LoVo (cell line): ENCODE measurements around the gene SCUBE1.

Experiments used
- DNase-seq: peaks from one replicate; pipeline ENCODE4 v3.0.0-alpha.2; 2016; ENCODE audit warnings: low spot score

SCUBE1 gene

DNA sequence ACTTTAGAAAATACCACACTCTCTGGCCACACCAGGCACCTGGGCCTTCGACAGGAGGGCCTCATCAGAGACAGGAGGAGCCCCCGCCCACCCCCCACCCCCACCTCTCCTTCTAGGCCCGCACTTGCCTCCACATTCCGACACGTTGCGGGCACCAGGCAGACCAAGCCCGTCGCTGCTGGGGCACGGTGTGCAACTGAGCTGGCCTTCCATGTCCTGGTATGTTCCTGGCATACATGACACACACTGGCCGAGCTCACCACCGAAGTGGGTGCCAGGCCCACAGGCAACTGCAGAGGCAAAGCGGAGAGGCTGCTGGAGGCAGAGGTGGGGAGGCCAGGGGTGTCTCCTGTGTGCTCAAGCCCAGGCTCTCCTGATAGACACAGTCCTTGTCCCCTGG is 129.2 kb downstream of the SCUBE1 start:
- DNase-seq = no peak

DNA sequence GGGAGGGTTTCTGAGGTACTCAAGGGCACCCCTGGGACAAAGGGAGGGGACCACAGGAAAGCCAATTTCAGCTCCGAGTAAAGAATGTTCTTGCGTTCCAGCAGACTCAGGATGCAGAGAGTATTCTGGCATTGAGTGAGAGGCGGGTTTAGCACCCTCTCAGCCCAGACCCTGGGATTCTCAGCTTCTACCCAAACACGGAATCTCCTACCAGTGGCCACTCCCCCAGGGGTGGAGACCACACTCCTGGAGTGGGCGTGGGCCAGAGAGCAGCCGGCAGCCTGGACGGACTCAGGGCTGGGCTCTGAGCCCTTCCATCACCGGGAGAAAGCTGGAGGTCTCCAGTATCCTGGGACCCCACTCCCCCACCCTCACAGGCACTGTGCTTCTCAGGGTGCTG is 130.1 kb downstream of the SCUBE1 start:
- DNase-seq = no peak

DNA sequence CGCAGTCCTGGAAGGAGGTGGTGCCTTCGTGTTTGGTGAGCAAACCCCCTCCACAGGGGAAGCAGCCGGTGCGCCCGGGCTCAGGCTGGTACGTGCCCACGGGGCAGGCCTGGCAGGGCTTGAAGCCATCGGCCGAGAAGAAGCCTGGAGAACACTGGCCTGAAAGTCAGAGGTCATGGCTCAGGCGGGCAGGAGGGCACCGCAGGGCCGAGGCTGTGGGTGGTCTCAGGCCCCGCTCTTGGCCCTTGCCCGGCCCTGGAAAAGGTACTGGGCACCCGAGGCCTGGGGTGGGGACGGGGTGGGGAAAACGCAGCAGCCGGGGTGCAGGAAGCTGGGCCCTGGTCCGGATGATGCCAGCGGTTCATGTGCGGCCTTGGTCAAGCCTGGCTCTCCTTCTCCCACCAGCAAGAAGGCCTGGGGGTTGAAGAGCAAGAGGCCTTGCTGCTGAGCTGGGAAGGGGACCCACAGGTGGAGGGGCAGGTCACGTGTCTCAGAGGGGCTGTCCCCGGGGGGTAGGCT is 130.7 kb downstream of the SCUBE1 start:
- DNase-seq = no peak

DNA sequence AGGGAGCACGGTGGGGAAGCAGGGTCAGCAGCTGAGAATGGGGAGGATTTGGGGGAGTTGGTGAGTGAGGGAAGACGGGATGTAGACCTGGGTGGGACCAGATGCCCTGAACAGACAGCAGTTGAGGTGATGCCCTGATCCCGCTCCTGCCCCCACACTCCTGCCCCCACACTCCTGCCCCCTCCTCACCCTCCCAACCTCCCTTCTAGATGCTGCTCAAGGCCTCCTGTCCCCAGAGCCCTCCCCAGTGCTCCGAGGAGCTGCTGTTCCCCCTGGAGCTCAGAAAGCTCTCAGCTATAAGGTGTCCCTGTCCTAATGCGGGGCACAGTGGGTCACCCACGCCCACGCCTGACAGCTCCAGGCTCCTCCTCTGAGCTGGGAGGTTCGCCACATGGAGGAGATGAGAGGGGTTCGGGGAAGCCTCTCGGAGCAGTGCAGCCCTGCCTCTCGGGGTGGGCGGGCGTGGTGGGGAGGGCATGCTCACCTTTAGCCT is 131.2 kb downstream of the SCUBE1 start:
- DNase-seq = no peak

DNA sequence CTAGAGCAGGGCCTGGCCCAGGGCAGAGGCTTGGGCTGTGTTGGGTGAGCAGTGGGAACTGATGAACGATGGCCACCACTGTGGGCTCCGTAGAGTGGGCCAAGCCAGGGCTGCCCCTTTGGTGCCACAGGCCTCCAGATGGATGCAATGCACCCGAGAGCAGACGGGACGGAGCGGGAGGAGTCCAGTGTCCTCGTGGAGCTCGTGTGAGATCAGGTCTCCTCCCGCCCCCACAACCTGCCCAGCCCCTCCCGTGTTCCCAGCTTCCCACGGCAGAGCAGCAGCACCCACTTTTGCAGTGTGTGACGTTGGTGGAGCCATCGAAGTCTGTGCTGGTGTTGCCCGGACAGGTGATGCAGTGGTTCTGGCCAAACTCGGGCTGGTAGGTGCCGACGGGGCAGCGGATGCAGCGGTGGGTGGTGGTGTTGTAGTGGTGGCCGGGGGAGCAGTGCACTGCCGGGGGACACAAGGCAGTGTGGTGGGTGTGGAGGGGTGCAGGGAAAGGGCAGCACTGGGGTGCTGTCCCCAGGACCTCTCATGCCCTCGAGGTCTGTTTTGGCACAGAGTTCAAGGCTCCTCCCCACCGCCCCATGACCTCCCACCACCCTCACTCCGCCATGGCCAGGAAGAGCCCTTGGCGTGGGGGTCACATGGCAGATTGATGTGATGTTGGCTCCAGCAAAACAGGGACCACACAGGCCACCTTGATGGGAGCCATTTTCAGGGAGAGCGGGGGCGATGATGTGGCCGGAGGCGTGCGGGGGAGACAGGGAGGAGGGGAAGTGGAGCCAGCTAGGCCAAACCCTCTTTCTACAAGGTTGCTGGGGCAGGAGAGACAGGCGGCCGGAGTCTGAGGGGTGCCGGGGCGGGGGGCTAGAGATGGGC is 132.3 kb downstream of the SCUBE1 start:
- no peak for DNase-seq

DNA sequence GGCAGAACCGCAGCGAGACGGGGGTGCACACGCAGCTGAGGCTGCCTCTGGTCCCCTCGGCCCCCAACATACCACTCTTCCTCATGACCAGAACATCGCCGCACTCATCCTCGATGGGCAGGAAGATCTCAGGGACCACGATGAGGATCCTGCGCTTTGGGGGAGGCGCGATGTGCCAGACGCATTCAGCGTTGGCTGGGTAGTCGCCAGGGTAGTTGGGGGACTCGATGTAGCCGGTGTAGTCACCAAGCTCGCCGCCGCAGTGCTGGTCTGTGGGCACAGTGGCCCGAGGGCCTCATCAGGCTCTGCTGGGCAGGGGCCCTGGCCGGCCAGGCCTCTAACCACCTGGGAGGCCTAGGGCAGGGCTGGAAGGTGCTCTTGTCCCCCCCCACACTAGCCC is 133.2 kb downstream of the SCUBE1 start:
- DNase-seq = no peak

DNA sequence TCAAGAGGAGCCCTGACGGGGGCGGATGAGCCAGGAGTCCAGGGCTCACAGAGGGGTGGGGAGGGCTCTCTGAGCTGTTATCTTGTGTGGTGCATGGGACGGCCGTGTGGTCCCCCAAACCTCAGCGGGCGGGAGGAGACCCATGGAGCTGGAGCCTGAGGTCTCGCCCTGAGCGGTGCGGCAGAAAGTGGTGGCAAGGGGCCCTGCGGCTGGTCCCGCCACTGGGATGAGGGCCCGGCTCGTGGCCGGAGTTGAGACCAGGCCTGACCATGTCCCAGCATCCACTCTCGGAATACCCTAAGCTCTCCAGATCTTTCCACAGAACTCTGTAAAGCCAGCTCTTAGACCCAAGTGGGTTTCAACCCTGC is 133.7 kb downstream of the SCUBE1 start:
- DNase-seq = no peak

DNA sequence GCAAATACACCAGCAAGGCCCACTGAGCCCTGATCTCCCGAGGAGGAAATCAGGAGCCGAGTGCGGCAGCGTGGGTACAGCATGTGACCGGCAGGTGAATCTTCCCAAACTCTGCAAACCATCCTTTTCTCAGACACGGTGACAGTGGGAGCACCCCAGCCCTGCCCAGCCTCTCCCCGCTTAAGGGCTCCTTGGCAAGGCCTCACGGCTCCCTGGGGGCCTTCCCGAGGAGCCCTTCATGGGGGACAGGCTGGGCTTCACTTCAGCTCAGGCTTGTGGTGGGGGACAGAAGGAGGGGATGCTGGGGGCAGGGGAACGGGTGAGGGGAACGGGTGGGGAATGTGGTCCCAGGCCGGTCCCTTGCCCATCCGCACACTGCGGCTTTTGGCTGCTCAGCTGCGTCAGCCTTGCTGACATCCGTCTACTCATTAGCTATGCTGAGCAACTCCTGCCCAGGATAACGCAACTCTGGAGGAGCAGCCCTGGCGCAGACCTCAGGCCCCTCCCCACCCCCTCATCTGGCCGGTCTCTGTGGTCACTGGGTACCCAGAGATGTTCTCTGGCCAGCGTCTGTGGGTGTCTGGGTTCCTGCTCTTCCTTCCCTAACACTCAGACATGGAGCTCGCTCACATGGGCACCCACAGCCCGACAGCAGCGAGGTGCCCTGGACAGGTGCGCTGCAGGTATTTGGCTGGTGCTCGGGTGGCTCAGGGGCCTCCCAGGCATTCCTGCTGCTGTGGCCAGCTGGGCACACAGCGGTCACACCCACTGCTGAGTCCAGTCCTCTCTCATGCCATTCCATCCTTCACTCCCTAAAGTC is 134.3 kb downstream of the SCUBE1 start:
- no peak for DNase-seq

DNA sequence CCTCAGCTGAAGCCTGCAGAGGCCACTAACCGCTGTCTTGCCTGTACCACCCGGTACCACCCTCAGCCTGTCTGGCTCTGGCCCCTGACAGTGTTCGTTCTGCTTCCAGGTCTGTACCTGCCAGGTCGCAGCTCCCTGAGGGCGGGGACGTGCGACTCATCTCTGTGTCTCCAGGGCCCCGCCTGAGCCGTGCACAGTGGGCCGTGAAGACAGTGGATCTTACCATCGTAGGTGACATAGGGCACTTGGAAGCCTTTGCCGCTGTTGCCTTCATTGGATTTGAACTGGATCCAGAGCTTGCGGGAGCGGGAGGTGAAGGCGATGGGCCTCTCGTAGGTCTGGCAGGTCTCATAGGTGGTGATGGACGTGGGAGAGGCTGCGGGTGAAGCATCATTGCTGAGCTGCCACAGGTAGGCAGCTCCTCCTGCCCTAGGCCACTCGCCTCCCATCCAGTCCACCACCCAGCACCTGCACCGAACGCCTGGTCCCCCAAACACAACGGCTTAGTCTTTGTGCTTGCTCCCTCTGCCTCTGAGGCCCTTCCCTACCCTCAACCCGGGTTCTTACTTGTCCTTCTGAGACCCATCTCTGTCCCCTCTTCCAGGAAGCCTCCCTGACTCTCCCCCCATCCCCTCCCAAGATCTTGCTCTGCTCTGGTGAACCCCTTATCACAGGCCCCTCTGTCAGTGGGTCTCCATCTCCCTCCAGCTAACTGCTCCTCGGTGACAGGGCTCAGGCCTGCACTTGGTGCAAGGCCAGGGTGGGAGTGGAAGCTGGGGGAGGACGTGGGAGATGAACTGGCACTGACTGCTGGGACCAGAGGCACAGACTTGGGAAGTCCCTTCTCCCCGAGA is 135.1 kb downstream of the SCUBE1 start:
- DNase-seq = no peak

DNA sequence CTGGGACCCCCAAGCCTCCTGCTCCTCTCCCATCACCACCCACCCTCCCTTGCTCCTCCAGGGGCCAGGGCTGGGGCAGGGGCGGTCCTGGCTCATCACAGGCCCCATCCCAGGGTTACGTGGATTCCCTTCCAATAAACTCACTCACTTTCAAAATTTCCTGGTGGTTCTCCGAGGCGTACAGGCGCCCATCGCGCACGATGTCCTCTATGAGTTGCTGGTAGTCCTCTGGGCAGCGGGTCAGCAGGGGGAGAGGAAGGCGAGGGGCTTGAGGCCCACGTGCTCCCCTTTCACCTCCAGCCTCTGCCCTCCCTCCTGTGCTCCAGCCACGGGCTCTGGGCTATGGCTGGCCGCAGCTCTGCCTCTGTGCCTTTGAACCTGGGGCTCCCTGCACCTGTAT is 135.8 kb downstream of the SCUBE1 start:
- DNase-seq = no peak

DNA sequence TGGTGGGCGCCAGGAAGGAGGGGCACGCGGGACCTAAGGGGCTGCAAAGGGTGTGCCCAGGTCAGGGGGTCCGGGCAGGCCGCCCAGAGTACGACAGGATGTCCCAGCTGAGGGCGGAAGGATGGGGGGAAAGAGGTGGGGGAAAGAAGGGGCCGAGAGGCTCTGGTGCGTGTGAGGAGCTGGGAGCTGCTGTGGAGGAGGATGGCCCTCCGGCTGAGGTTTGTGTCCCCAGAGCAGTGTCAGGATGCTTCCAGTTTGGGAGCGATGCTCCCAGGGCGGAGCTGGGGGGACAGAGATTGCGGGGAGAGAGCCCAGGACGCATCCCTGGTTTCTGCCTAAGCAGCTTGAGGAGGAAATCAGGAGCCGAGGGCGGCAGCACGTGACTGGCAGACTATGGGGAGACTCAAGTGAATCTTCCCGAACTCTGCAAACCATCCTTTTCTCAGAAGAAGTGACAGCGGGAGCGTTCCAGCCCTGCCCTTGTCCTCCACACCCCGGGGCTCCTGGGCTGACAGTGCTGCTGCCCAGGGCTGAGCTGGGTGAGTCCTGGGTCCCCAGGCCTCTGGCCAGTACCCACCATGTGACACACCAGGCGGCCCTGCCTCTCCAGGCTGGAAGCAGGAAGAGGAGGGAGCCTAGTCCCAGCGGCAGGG is 136.5 kb downstream of the SCUBE1 start:
- no peak for DNase-seq

DNA sequence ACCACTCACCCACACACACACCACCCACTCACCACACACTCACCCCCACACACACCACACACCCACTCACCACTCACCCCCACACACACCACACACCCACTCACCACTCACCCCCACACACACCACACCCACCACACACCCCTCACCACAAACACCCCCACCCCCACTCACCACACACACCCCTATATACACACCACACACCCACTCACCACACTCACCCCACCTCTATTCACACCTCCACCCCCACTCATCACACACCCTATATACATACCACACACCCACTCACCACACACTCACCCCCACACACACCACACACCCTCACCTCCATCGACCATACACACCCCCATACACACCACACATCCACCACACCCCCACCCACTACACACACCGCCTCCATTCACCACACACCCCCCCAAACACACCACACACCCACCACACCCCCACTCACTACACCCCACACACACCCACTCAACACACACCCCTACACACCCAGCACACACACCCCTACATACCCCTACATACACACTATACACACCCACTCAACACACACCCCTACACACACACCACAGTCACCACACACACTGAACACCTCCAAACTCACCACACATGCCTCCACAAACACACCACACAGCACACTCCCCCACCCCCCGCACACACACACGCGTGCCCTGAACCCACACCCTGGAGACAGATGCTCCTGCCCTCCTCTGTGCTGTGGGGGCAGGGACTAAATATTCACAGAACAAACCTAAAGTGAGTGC is 137.2 kb downstream of the SCUBE1 start:
- DNase-seq = no peak

DNA sequence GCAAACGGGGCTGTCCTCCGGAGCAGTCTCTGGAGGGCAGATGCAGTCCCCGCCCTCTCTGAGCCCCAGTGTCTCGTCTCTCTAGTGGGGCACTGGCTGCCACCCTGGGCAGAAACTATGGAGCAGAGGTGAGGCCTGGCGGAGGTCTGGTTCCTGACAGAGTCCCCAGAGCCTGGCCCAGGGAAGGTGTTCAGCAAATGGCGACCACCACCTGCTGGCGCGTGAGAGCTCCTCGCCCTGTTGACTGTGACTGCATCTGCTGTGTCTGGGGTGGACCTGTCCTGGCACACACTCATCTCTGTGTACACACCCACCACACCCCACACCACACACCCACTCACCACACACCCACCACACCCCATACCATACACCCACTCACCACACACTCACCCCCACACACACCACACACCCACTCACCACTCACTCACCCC is 137.9 kb downstream of the SCUBE1 start:
- DNase-seq = no peak

DNA sequence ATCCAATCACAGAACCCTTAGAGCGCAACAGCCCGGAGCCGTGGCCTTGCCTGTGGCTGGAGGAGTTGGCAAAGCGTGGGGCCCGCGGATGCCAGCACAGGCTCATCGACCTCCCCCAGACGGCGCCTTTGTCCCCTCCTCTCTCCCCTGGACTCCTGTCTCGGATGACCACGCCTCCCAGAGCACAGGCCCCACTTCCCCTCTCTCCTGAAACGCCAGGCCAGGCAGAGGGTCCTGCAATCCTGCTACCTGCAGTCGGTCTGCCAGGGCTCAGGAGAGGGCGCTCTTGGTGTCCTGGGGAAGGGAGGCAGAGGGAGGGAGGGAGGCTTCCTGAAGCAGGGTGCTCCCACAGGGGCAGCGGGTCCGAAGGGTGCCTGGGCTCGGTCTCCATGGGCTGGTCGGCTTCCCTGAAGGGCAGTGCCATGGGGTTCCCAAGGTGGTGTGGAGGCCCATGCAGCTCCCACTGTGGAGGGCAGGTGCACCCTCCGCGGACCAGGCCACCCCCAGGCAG is 139.6 kb downstream of the SCUBE1 start:
- no peak for DNase-seq

DNA sequence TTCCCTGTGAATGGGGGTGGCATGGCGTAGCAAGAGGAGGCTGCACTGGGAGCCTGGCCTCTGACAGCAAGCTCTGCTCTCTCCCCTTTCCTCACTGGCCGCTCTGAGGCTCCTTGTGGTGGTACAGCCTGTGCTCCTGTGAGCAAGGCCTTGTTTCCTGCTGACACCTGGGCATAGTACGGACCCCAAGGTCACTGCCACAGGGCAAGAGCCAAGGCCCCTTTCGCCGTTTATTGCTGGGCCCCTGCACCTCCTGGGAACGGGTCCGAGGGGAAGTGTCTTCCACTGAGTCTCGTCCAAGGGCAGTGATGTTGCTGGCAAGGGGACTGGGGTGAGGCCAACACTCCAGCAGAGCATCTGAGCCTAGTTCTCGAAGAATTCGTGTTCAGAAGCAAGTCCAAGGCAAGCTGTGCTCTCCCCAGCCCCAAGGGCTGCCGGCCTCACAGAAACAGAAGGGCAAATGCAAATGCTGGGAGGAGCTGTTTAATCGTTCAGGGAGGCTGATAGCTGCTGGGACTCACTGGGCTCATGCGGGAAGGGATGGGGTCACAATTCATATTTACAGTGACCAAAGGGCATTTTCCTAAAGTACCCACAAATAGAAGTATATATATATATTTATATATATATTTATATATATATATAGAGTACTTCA is 140.3 kb downstream of the SCUBE1 start:
- no peak for DNase-seq

DNA sequence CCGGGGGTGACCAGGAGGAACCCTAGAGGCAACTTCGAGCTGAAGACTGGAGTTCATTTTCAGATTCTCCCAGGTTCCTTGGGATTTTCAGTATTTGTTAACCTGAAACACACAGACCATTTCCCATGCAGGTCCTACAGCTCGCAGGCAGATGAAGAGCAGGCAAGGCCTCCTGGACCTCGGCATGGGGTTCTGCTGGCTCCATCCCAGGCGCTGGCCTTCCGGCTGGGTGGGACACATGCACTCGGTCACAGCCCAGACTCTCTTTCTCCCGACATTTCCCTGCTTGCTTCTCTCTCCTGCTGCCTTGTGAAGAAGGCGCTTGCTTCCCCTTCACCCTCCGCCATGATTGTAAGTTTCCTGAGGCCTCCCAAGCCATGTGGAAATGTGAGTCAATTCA is 140.8 kb downstream of the SCUBE1 start:
- no peak for DNase-seq

DNA sequence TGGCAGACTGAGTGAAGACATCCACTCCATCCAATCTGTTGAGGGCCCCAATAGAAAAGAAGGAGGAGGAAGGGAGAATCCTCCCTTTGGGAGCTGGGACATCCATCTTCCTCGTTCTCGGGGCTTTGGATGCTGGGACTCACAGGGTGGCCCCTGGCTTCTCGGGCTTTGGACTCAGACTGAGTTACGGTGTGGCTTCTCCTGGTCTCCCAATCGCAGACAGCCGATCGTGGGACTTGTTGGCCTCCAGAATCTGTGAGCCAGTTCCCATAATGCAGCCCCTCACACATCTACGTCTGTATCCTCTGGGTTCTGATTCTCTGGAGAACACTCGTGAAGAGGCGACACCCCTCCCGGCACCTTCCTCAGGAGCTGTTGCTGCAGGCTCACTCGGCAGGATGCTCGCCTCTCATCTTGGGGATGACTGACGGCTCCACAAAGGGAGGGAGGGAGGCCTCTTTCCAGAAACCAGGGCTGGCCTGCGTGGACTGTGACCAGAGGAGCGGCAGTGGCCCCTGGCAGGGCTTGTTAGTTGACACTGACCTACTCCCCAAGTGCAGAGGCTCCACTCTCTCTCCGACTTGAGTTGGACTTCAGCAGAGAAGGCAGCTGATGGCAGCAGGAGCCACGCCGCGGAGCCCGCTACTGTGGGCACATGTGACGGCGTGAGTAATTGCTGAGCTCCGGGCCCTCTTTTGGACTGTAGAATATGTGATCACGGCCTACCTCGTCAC is 141.5 kb downstream of the SCUBE1 start:
- no peak for DNase-seq

DNA sequence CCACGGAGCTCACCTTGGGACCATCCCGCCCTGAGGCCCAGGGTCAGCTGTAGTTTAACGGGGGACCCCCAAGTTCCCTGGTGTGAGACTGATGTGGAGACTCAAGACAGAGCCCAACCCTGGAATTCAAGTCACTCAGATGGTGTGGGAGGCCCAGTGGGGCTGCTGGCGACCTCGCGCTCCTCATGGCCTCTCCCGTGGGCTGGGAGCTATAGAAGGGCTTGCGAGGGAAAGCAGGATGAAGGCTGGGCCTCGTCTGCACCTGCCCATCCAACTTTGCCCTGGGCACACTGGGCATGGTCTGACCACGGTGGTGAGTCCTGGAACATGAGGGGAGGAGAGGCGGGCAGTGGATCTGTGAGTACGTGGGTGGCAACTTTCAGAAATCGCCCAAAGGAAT is 142.6 kb downstream of the SCUBE1 start:
- DNase-seq = no peak

DNA sequence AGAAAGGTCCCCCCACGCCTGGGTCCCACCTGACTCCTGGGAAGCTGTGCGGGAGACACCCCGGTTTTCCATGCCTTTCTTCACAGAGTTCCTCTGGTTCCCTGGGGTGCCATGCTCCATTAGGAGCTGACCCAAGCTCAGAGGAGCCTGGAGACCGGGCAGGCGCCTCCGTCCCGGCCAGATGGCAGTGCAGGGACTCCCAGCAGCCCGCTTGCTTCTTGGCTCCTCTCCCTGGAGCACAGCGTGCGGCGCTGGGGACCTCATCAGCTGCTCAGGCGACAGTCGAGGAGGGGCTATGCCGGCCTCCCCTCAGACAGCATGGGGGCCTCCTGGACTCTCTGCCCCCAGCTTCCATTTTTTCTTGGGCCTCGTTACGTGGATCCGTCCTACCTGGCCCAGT is 143.1 kb downstream of the SCUBE1 start:
- no peak for DNase-seq
